CD4-positive, alpha-beta T cell treated with Interleukin-10 for 1 hour (primary cell): ENCODE data around the gene OVCA2.

Experiments
- DNase-seq: peaks from one replicate; pipeline ENCODE4 v3.0.0-alpha.2; 2020

Gene OVCA2

DNA sequence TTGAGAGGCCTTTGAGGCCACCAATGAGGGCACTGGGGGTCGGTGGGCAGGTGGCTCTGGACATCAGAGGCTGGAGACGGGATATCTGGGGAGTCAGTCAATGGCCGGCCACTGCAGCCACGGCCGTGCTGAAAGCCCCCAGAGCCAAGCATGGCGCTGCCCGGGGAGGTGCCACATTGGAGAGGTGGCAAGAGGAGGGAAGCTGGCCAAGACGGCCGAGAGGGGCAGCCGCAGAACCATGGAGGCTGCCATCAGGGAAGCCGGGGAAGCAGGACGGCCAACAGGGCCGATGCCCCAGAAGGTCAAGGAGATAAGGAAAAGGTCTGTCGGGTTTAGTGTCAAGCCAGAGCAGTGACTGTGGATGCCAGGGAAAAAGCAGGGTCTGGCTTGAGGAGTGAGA lies 26.5 kb upstream of the OVCA2 start:
- DNase-seq, result no peak

DNA sequence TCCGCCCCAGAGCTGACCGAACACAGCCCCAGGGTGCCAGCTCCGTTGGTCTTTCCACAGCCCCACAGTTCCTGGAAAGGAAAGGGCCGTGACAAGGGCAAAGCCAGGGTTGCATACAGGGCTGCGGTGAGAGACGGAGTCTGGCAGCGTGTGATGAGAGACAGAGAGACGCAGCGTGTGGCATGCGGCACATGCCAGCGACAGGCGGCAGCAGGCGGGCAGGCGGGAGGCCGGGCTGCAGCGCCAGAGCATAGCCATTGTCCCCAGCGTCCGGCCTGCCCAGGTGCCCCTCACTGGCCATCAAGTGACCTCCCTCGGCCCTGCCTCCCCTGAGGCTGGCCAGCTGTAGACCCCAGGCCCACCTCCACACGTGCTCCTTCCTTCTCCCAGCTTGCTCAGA lies 25.3 kb upstream of the OVCA2 start:
- no peak for DNase-seq

DNA sequence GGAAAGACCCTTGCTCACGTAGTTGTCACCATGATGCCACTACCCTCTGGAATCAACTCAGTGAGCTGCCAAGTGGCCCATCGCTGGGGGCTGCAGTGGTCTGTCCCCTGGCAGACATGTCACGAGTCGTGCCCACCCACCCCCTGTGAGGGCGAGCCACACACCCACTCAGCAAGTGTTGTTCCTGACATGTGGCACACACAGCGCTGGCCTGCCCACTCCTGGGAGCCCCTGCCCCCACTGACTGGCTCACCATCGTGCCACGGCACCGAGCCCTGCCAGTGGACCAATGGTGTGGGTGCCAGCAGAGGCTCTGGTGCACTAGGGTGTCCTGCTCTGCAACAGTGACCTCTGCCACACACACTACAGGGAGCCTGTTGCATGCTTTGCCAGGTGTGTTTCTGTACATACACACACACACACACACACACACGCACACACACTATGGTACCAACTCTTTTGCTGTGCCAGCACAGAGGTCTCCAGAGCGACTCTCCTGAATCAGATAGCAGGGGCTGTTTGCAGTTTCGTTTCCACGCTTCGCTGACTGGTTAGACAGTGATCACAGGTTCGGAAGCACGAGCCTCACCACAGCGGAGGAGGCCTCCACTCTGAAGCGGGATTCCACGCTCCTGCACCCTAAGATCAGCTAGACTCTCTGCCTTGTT lies 24.4 kb upstream of the OVCA2 start:
- DNase-seq, result no peak

DNA sequence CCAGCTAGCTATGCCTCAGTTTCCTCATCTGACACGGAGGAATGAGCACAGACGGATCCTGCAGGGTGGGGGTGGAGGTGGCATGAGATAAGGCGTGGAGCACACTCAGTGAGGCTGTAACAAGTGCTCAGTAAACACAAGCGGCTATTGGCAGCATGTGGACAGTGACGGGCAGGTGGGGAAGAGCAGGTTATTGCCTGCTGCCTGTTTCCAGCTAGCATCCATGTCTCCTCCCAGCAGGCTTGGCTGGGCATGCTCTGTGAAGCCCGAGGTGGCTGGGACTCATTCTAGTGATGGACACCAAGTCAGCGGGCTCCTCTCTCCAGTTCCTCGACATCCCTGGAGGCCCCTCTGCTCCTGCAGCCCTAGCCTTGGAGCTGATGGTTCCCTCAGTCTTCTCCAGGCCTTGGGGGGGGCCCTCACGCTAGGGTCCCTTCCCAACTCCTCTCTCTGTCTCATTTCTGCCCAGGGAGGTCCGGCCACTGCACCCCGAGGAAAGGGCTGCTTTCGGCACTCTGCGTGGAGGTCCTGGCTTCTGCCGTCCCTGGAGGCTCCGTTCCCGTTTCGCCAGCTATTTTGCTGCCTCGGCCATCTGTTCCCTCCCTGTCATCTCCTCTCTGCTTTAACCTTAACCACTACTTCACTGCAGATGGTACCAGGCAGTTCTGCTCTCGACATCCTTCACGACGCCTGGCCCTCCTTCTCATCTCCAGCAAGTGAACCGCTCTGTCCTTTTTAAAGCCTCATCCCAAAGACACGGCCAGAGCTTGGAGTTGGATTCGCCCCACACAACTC lies 22.9 kb upstream of the OVCA2 start:
- no peak for DNase-seq

GRCh38 chr17:2019723-2020122 lies 22.1 kb upstream of the OVCA2 start:
- DNase-seq, result no peak

DNA sequence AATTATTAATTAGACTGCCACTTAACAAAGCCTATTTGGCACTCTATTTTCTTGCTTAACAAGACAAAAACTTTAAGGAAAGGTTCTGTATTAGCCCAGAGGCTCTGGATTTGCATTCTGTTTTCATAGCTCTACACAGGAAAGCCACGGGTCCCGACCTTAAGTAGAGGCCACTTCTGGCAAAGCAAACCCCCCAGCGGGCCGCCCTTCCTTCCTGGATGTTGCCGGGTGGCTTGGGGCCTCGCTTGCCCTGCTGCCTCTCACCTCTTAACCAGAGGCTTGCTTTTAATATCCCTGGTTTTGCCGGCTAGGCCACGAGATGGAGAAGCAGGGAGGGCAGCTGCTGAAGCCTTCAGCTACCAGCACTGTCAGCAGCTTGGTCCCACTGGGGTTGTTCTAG lies 21.1 kb upstream of the OVCA2 start:
- no peak for DNase-seq

DNA sequence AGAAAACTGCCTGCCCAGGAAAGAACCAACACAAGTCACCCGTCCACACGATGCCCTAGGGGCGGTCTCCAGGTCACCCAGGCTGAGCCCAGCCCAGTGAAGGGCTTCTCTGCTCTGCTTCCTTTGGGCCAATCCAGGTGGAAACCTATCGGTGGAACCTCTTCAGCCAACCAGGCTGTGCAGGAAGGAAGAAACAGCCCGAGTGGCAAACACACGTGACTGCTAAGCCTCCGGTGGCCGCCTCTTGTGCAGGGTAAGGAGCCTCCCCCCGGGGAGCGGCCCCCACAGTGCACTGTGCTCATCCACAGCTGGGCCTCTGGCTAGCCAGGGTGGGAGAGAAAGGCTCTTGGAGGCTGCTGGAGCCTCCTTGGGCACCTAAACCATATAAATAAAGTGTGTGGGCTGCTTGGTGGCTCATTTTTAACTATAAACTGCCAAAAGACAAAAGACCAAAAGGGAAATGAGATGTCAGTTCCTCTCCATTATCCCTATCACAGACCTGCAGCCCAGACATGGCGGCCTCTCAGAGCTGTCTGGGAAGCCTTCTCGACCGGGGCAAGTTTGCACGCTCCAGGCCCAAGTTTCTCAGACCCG lies 19.1 kb upstream of the OVCA2 start:
- no peak for DNase-seq

GRCh38 chr17:2023256-2023655 lies 18.6 kb upstream of the OVCA2 start:
- no peak for DNase-seq

GRCh38 chr17:2023692-2024571 lies 17.9 kb upstream of the OVCA2 start:
- peak; percentile 64 for DNase-seq

DNA sequence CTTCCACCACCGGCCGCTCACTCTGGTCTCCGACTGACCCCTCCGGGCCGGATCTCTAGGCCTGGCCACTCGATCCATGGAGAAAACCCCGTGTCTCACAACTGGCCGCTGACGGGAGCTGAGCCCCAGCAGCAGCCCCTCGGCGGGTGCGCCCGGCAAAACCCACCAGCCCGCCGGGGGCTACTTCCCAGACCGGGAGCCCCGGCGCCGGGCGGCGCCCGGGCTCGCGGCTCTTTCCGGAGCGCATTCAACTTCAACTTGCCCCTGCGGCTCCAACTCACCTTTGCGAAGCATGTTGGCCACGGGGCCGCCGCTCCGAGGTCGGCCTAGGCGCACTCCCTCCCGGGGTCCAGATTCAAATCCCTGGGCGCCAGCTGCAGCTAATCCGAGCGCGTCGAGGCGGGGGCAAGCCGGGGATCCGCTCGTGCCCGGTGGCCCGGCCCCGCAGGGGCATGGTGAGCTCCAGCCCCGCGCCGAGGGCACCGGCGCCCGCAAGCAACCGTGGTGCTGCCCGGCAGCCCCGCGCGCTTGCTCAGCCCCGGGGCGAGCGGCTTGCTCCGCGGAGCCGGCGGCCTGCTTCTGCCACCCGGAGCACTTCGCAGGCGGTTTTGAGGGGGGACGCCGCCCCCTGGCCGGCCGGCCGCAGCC lies 17.1 kb upstream of the OVCA2 start:
- DNase-seq, result no peak

GRCh38 chr17:2025220-2025621 lies 16.6 kb upstream of the OVCA2 start, which contains the start of gene RTN4RL1:
Gene RTN4RL1 (minus strand): TSS chr17:2025334. CDS start chr17:2024865, 469 bp downstream.
- DNase-seq, result peak; percentile 85

DNA sequence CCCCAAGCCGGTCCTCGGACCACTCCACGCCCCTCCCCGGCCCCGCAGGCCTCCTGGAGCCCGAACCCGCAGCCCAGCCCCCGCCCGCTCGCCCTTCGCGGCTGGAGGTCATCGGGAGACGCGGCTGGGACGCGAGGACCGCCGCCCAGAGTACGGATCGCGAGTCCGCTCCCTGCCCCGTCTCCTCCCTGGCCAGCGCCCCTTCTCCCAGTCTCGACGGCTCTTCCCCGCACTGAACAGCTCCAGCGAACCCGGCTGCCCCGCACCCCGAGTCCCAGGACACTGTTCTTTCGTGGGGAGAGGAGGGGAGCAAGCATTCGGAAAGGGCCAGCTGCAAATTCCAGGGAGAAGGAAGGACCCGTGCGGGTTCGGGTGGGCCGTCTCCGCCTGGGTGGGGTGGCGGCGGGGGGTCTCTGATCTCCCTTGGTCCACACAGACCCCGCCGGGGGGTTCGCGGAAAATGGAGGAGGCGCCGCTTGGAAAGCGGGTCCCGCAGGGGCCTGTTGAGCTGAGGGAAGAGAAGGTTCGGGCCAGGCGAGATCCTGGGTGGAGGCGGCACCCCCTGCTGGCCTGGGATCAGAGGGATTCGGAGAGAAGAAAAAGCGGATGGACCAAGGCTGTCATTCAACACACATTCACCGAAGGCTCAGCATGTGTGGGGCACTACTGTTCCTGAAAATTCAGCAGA lies 16.1 kb upstream of the OVCA2 start:
- peak; percentile 36 for DNase-seq

DNA sequence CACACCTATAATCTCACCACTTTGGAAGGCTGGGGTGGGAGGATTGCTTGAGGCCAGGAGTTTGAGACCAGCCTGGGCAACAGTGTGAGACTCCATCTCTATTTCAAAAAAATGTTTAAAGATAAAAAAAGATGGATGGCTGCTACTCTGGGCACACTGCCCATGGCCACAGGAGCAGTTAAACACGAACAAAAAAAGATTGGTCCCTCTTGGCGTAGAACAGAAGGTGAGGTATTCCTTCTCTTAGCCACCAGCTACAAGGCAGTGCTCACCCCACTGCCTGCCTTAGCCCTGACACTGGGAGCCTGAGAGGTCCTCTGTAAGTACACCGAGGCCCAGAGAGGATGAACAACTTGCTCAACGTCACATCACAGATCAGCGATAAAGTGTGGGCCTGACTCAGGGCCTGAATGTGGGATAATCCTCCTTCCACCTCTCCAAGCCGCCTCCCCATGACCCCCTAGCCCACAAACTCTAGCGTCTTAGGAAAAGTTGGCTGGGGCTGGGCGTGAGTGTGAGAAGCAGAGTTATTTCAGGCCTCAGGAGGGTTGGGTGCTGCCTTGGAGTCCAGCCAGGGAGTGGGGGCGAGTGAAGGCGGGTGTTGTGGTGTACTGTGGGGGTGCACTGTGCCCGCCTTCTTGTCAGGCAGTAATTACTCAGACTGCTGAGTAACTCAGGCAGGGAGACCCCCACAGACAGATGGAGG lies 14.1 kb upstream of the OVCA2 start:
- DNase-seq, result no peak

DNA sequence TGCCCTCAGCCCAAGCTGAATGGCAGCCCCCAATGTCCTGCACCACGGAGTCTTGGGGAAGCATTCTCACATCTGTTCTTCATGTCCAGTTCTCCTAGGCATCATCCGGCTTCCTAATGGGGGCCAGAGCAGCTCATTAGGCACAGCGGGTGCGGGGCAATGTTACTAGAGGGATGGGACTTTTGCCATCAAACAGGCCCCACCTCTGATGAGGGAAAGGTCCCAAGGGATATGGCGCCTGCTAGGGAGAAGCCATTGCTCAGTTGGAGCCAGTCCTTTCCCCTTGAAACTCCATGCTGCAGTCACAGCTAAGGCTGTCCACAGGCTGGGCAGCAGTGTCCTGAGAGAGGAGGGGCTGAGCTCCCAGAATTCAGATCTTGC lies 13.6 kb upstream of the OVCA2 start:
- DNase-seq, result no peak

DNA sequence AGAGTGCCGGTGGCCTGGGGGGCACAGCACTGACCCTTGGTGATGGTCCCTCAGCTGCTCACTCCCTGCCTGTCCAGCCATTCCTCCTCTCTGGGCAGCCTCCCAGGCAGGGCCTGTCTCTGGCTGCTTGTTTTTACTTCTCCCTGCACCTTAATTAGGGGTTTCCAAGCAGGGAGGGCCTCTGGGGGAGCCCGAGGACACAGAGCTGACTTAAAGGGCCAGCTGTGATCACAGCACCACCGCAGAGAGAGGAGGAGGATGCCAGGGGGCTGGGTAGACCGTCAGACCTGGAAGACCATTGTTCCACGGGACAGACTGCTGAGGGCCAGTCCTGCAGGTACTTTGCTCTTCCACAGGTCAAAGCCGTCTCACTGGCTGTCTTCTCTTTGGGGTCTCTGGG lies 13.1 kb upstream of the OVCA2 start:
- no peak for DNase-seq

DNA sequence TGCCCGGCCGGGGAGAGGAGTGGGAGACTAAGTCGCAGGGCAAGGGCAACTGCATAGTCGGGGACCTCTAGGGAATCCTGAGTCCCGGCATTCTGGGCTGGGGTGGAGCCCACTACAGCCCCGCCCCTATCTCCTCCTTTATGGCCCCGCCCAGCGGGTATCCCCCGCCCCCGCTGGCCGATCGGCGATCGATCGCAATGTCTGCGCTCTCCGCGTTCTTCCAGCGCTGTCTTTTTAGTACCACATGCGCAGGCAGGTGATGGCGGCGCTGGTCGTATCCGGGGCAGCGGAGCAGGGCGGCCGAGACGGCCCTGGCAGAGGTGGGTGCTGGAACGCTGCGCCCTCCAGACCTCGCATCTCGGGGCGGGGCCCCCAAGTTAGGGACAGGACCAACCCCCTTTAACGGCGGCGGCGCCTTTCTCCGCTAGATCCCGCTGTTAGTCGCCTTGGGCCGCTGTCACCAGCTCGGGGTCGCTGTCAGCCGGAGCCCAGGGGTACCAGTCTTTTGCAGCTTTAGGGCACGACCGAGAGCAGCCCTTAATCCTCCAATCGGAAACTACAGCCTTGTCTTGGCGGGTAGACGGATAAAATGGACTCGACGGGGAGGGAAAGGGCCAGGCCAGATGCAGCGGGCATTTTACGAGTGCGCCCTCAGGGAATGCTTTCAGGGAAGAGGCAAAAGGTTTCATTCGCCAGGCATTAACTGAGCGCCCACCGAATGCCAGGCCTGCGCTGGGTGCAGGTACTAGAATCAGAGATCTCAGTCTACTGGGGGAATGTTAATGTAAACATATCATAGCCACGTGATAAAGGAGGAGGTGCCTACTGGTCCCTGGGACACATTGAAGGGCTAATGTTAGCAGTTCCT lies 11.7 kb upstream of the OVCA2 start, which contains the start of gene DPH1:
TSS of gene DPH1 (plus strand) at position 243 of the 868 bp plus-strand sequence. CDS start at position 260, 17 bp downstream.
- peak; percentile 89 for DNase-seq

GRCh38 chr17:2030779-2031163 lies 11.1 kb upstream of the OVCA2 start:
- DNase-seq, result no peak

DNA sequence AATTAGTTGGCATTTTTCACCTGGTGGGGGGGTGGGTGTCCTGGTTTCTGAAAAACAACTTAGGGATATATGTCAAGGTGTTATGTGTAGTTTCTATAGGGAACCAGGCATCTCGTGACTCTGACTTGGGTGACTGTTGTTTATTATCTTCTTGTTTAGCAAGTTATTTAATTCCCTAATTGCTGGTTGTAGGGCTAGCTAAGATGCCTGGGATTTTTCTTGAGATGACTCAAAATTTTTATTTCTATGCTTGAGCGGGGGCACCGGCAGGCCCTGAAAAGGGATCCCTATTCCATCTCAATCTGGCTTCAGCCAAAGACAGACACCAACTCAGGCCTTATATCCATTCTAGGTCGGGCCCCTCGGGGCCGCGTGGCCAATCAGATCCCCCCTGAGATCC lies 8.7 kb upstream of the OVCA2 start:
- no peak for DNase-seq

DNA sequence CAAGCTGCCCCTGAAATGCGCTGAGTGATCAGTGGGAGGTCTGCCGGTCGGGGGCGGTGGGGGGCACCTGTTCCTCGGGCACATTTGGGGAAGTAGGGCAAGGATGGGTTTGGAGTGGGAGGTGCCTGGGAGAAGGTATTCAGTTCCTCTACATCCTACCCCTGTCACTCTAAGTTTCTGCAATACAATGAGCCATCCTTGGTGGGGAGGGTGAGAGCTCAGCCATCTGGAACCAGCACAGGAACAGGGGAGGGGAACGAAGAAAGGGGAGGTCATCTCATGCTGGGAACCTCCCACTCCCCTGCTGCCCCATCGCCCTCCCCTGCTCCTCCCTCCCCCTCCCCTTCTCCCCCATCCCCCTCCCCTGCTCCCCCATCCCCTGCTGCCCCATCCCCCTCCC lies 7.7 kb upstream of the OVCA2 start:
- no peak for DNase-seq
